ENCODE measurements around the gene CIC. TPM values are rescaled to one million over a fixed set of nuclear protein-coding genes. Genes with fewer than 3 reads are reported as not detected.

Gene CIC
- total and polyA plus RNA-seq, 2 donors from 2014 or later, result 18.8 to 90.9 TPM

- peak; percentile 98 to 100 (median 99) for DNase-seq
- Histone ChIP-seq H3K27ac (ENCODE audit: low read depth in 2 of 2, low read length in 2 of 2) (peak within 1 kb of the TSS; percentile 92 to 99), H3K27me3 (ENCODE audit: control insufficient read depth, insufficient read depth, low read length) (no peaks in the 10 kb centered on the region), H3K4me3 (ENCODE audit: low read length in 3 of 3) (peak within 1 kb of the TSS; percentile 87 to 96 (median 95)), H3K9ac (ENCODE audit: low read length in 3 of 3) (peak within 1 kb of the TSS; percentile 54 to 96 (median 80)), H3K4me1 (ENCODE audit: control insufficient read depth in 2 of 3, insufficient read depth in 2 of 3, low read depth in 1 of 3, low read length in 3 of 3) (peaks cover 0 to 18% (median 7%) of the 10 kb centered on the region in 3 donors), H3K9me3 (ENCODE audit: control insufficient read depth in 2 of 3, insufficient read depth in 1 of 3, low read length in 3 of 3) (no peaks in the 10 kb centered on the region), H3K36me3 (ENCODE audit: control insufficient read depth in 2 of 3, insufficient read depth in 3 of 3, low read length in 3 of 3) (no peaks in the 10 kb centered on the region)
- intact Hi-C loops (cut with DNase I), result no loop called here
- peak; percentile 71 for FAIRE-seq
- TF ChIP-seq, protein P1, sequence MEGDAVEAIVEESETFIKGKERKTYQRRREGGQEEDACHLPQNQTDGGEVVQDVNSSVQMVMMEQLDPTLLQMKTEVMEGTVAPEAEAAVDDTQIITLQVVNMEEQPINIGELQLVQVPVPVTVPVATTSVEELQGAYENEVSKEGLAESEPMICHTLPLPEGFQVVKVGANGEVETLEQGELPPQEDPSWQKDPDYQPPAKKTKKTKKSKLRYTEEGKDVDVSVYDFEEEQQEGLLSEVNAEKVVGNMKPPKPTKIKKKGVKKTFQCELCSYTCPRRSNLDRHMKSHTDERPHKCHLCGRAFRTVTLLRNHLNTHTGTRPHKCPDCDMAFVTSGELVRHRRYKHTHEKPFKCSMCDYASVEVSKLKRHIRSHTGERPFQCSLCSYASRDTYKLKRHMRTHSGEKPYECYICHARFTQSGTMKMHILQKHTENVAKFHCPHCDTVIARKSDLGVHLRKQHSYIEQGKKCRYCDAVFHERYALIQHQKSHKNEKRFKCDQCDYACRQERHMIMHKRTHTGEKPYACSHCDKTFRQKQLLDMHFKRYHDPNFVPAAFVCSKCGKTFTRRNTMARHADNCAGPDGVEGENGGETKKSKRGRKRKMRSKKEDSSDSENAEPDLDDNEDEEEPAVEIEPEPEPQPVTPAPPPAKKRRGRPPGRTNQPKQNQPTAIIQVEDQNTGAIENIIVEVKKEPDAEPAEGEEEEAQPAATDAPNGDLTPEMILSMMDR (IDR thresholded peaks at IDR 0.05; ENCODE audit: borderline replicate concordance, extremely low read depth, insufficient read depth), result no peak
Measured at GRCh38 chr19:42242512-42243409, 26.3 kb upstream of the CIC start, which contains the start of gene GSK3A. Gene GSK3A, minus strand, starts transcription at chr19:42242602. Its CDS starts 137 bp downstream, at chr19:42242465.

DNA sequence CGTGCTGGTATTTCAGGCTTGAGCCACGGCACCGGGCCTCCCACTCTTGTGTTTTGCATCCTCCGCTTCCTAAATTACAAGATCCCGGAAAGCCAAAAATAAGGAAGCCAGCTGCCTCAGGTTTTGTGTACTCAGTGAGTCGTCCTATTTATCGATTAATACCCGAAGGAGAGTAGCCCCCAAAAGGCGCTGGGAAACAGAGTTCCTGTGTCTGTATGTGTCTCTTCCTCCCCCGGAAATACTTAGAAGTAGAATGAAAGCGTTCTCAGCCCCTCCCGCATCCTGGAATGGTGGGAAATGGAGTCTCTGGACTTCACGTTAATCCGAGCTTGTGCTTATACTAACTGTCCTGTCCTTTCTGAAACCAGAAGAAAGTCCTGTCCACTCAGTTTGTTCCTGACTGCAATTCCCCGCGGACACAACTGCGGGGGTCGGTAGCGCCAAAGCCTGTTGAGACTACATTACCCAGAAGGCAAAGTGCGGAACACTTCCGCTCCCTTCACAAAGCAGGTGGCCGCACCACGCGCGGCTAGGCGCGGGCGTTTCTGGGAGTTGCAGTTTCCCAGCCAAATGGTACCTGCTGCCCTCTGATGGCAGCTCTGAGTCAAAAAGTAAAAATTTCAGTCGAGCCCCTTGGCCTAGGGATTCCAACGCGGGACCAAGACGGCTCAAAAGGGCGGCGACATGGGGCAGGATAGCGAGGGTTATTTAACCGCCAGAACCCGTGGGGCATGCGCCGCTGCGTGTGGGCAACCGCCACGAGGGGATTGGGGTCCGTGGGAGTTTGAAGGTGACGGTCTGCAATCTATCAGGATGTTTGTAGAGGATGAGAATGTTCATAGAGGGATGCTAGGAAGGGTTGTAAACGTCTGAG, 24.5 kb upstream of the CIC start:
- Histone ChIP-seq H3K4me3 (ENCODE audit: low read length in 3 of 3) (peak overlapping the region; percentile 78 to 91 (median 81)), H3K27ac (ENCODE audit: low read depth in 2 of 2, low read length in 2 of 2) (peak overlapping the region; percentile 92 to 99), H3K27me3 (ENCODE audit: control insufficient read depth, insufficient read depth, low read length) (no peaks in the 10 kb centered on the region), H3K9me3 (ENCODE audit: control insufficient read depth in 2 of 3, insufficient read depth in 1 of 3, low read length in 3 of 3) (no peaks in the 10 kb centered on the region), H3K4me1 (ENCODE audit: control insufficient read depth in 2 of 3, insufficient read depth in 2 of 3, low read depth in 1 of 3, low read length in 3 of 3) (peaks cover 0 to 18% (median 7%) of the 10 kb centered on the region in 3 donors), H3K36me3 (ENCODE audit: control insufficient read depth in 2 of 3, insufficient read depth in 3 of 3, low read length in 3 of 3) (peaks cover 0 to 11% (median 0%) of the 10 kb centered on the region in 3 donors), H3K9ac (ENCODE audit: low read length in 3 of 3) (peak overlapping the region; percentile 51 to 80 (median 71))
- FAIRE-seq (no peak), DNase-seq (peak; percentile 95 to 98 (median 96))
- TF ChIP-seq, protein P1 (IDR thresholded peaks at IDR 0.05; ENCODE audit: borderline replicate concordance, extremely low read depth, insufficient read depth), result peak; percentile 61
- intact Hi-C loops (cut with DNase I), result no loop called here

- peak overlapping the region in 1 of 3 donors; percentile 71 for H3K9ac ChIP-seq (ENCODE audit: low read length in 3 of 3)
- peak in 1 of 5 donors; percentile 77 for DNase-seq
- peak overlapping the region in 1 of 3 donors; percentile 78 for H3K4me3 ChIP-seq (ENCODE audit: low read length in 3 of 3)
- H3K27ac ChIP-seq (ENCODE audit: low read depth in 2 of 2, low read length in 2 of 2), result peak overlapping the region in 1 of 2 donors; percentile 99
- H3K27me3 ChIP-seq (ENCODE audit: control insufficient read depth, insufficient read depth, low read length), result no peaks in the 10 kb centered on the region
- peaks cover 0 to 17% (median 3%) of the 10 kb centered on the region in 3 donors for H3K36me3 ChIP-seq (ENCODE audit: control insufficient read depth in 2 of 3, insufficient read depth in 3 of 3, low read length in 3 of 3)
- peaks cover 0 to 20% (median 12%) of the 10 kb centered on the region in 3 donors for H3K4me1 ChIP-seq (ENCODE audit: control insufficient read depth in 2 of 3, insufficient read depth in 2 of 3, low read depth in 1 of 3, low read length in 3 of 3)
- FAIRE-seq, result no peak
- H3K9me3 ChIP-seq (ENCODE audit: control insufficient read depth in 2 of 3, insufficient read depth in 1 of 3, low read length in 3 of 3), result no peaks in the 10 kb centered on the region
- intact Hi-C loops (cut with DNase I), result no loop called here
- TF ChIP-seq, protein P1 (IDR thresholded peaks at IDR 0.05; ENCODE audit: borderline replicate concordance, extremely low read depth, insufficient read depth), result no peak
Measured at GRCh38 chr19:42245231-42245630, 23.8 kb upstream of the CIC start.

Data from kidney (tissue), 14 donors.